H9 (cell line): Measurements from ENCODE around the gene LAMA3. TPM values are rescaled to one million over a fixed set of nuclear protein-coding genes. Genes with fewer than 3 reads are reported as not detected.

Experiments
- DNase-seq: peaks from one replicate; pipeline ENCODE4 v3.0.0-alpha.2; 2017
- H2AFZ ChIP-seq: one replicate; pipeline ENCODE4 v1.6.1; 2013; ENCODE audit warnings: mild to moderate bottlenecking, low read length, control low read depth, moderate library complexity
- H2AK5ac ChIP-seq: 2 replicates; pipeline ENCODE4 v1.6.1; 2013; ENCODE audit warnings: low read length, control low read depth, mixed read lengths; ENCODE audit not compliant: insufficient read length
- H2BK120ac ChIP-seq: one replicate; pipeline ENCODE4 v1.6.1; 2013; ENCODE audit warnings: low read depth, mild to moderate bottlenecking, low read length, control low read depth, inconsistent platforms; ENCODE audit not compliant: poor library complexity, severe bottlenecking
- H2BK12ac ChIP-seq: 2 replicates; pipeline ENCODE4 v1.6.1; 2013; ENCODE audit warnings: low read length, control low read depth, mixed read lengths, low read depth; ENCODE audit not compliant: insufficient read length
- H2BK15ac ChIP-seq: 2 replicates; pipeline ENCODE4 v1.6.1; 2013; ENCODE audit warnings: low read depth, low read length, control low read depth
- H2BK20ac ChIP-seq: one replicate; pipeline ENCODE4 v1.6.1; 2013; ENCODE audit warnings: low read depth, mild to moderate bottlenecking, low read length, control low read depth, inconsistent platforms; ENCODE audit not compliant: poor library complexity, severe bottlenecking
- H2BK5ac ChIP-seq: 2 replicates; pipeline ENCODE4 v1.6.1; 2013; ENCODE audit warnings: low read length, control low read depth, mixed read lengths; ENCODE audit not compliant: insufficient read length
- H3K14ac ChIP-seq: 2 replicates; pipeline ENCODE4 v1.6.1; 2013; ENCODE audit warnings: low read length, control low read depth; ENCODE audit not compliant: insufficient read depth
- H3K18ac ChIP-seq: 2 replicates; pipeline ENCODE4 v1.6.1; 2013; ENCODE audit warnings: low read depth, mild to moderate bottlenecking, mixed read lengths, low read length, control low read depth; ENCODE audit not compliant: insufficient read length
- H3K23ac ChIP-seq: 2 replicates; pipeline ENCODE4 v1.6.1; 2013; ENCODE audit warnings: low read length, control low read depth, mixed read lengths, low read depth; ENCODE audit not compliant: insufficient read length
- H3K23me2 ChIP-seq: 2 replicates; pipeline ENCODE4 v1.6.1; 2013; ENCODE audit warnings: low read depth, mild to moderate bottlenecking, mixed read lengths, low read length, control low read depth; ENCODE audit not compliant: insufficient read length, poor library complexity, severe bottlenecking
- H3K27ac ChIP-seq: 2 replicates; pipeline ENCODE4 v1.5.1; 2013; ENCODE audit warnings: low read length, control low read depth, mixed read lengths, low read depth; ENCODE audit not compliant: insufficient read length
- H3K27me3 ChIP-seq: 2 replicates; pipeline ENCODE4 v1.6.1; 2013; ENCODE audit warnings: low read length, control low read depth, inconsistent platforms; ENCODE audit not compliant: insufficient read depth
- H3K4ac ChIP-seq: 2 replicates; pipeline ENCODE4 v1.6.1; 2013; ENCODE audit warnings: low read depth, mild to moderate bottlenecking, control low read depth, inconsistent platforms, low read length, moderate library complexity
- H3K4me1 ChIP-seq: 2 replicates; pipeline ENCODE4 v1.6.1; 2013; ENCODE audit warnings: low read length, control low read depth, inconsistent platforms; ENCODE audit not compliant: insufficient read depth
- H3K4me2 ChIP-seq: 2 replicates; pipeline ENCODE4 v1.6.1; 2013; ENCODE audit warnings: low read length, control low read depth, mixed read lengths; ENCODE audit not compliant: insufficient read length, insufficient read depth
- H3K56ac ChIP-seq: 2 replicates; pipeline ENCODE4 v1.6.1; 2013; ENCODE audit warnings: low read depth, mild to moderate bottlenecking, mixed read lengths, low read length, control low read depth; ENCODE audit not compliant: insufficient read length
- H3K79me1 ChIP-seq: 2 replicates; pipeline ENCODE4 v1.6.1; 2013; ENCODE audit warnings: low read depth, mild to moderate bottlenecking, moderate library complexity, low read length, control low read depth, inconsistent platforms; ENCODE audit not compliant: insufficient read depth, poor library complexity, severe bottlenecking
- H3K79me2 ChIP-seq: 2 replicates; pipeline ENCODE4 v1.6.1; 2013; ENCODE audit warnings: low read length, control low read depth, inconsistent platforms; ENCODE audit not compliant: insufficient read depth
- H3K9ac ChIP-seq: 2 replicates; pipeline ENCODE4 v1.6.1; 2013; ENCODE audit warnings: low read length, control low read depth, mixed read lengths; ENCODE audit not compliant: insufficient read length; ENCODE audit errors: extremely low read depth
- H3K9me3 ChIP-seq: one replicate; pipeline ENCODE4 v1.6.1; 2013; ENCODE audit warnings: low read depth, low read length, inconsistent platforms; ENCODE audit not compliant: control insufficient read depth
- H3T11ph ChIP-seq: one replicate; pipeline ENCODE4 v1.6.1; 2013; ENCODE audit warnings: mild to moderate bottlenecking, low read length, control low read depth, inconsistent platforms
- H4K20me1 ChIP-seq: one replicate; pipeline ENCODE4 v1.6.1; 2013; ENCODE audit not compliant: control insufficient read depth, insufficient read length, insufficient read depth
- H4K5ac ChIP-seq: 2 replicates; pipeline ENCODE4 v1.6.1; 2013; ENCODE audit warnings: low read depth, mild to moderate bottlenecking, mixed read lengths, low read length, control low read depth; ENCODE audit not compliant: insufficient read length
- H4K8ac ChIP-seq: replicated peaks from 2 replicates; pipeline ENCODE4 v1.6.1; 2013; ENCODE audit warnings: low read length, control low read depth, mixed read lengths, low read depth; ENCODE audit not compliant: insufficient read length
- H4K91ac ChIP-seq: 2 replicates; pipeline ENCODE4 v1.6.1; 2013; ENCODE audit warnings: low read depth, mild to moderate bottlenecking, moderate library complexity, mixed read lengths, low read length, control low read depth; ENCODE audit not compliant: insufficient read length
- H3K27ac Mint-ChIP-seq, 3 experiments: 2 replicates in 2 of 3; 3 replicates in 1 of 3; pipeline ENCODE4 v1.8.0; 2020 to 2021; ENCODE audit warnings: mixed read lengths in 3 of 3, mild to moderate bottlenecking in 1 of 3, moderate library complexity in 1 of 3
- H3K27me3 Mint-ChIP-seq: 2 replicates; pipeline ENCODE4 v1.8.0; 2021; ENCODE audit warnings: low read depth, mild to moderate bottlenecking, moderate library complexity, mixed read lengths
- H3K36me3 Mint-ChIP-seq, 3 experiments: 2 replicates in 2 of 3; 3 replicates in 1 of 3; pipeline ENCODE4 v1.8.0; 2020 to 2021; ENCODE audit warnings: low read depth in 3 of 3, mixed read lengths in 3 of 3; ENCODE audit not compliant: insufficient read depth in 1 of 3
- H3K4me1 Mint-ChIP-seq, 2 experiments: 2 replicates each; pipeline ENCODE4 v1.8.0; 2020; ENCODE audit warnings: mixed read lengths in 2 of 2
- H3K4me3 Mint-ChIP-seq, 2 experiments: 2 replicates in 1 of 2; 3 replicates in 1 of 2; pipeline ENCODE4 v1.8.0; 2020 to 2021; ENCODE audit warnings: mild to moderate bottlenecking in 2 of 2, mixed read lengths in 2 of 2, moderate library complexity in 1 of 2
- H3K9me3 Mint-ChIP-seq, 2 experiments: 2 replicates in 1 of 2; 3 replicates in 1 of 2; pipeline ENCODE4 v1.8.0; 2020; ENCODE audit warnings: mild to moderate bottlenecking in 2 of 2, mixed read lengths in 2 of 2, moderate library complexity in 1 of 2
- CTCF ChIP-seq: fragments of 200-600 bp; sonication (generic); conservative IDR thresholded peaks from 3 replicates; pipeline ENCODE4 v1.8.0; 2021; ENCODE audit warnings: antibody characterized with exemption, mild to moderate bottlenecking
- WGBS: extraction: QIAGEN DNeasy Blood & Tissue Kit; methylation state at CpG from one replicate; pipeline ENCODE4 v1.1.7; 2013; ENCODE audit warnings: missing lambda C conversion rate, low lambda C conversion rate, mixed read lengths; ENCODE audit not compliant: insufficient read length; ENCODE audit errors: extremely low coverage; 5-methylcytosine and 5-hydroxymethylcytosine counted together
- total RNA-seq: library from RNA; stranded (reverse); gene quantifications from 2 replicates; pipeline ENCODE4 v1.2.1, GENCODE V29; 2021

LAMA3 gene
- total RNA-seq, 1 experiment from 2014 or later = 0.33 TPM

GRCh38 chr18:23995180-23995579 is 305.9 kb downstream of the LAMA3 start:
- no peaks in the 10 kb centered on the region for H3K27me3 Mint-ChIP-seq
- H3K27ac Mint-ChIP-seq = peak overlapping the region in 1 of 3 experiments; percentile 28; a peak in 1 of 7 replicates
- no peak overlapping the region for H2BK12ac ChIP-seq

More at GRCh38 chr18:23995180-23995579, 305.9 kb downstream of the LAMA3 start:
- H3K56ac ChIP-seq = no peak overlapping the region
- no peaks in the 10 kb centered on the region for H4K20me1 ChIP-seq
- H3K23ac ChIP-seq = no peak overlapping the region
- no peak overlapping the region for H4K5ac ChIP-seq
- no peak overlapping the region for H2BK15ac ChIP-seq
- no peak overlapping the region for H3K9ac ChIP-seq
- peaks cover 4 to 6% of the 10 kb centered on the region in 2 experiments; a peak in 2 of 4 replicates for H3K4me1 Mint-ChIP-seq
- no peak overlapping the region for H3K4ac ChIP-seq
- no peaks in the 10 kb centered on the region; the same call in 1 of the 2 replicates for H3K4me1 ChIP-seq
- H4K8ac ChIP-seq = no peak overlapping the region
- H3K18ac ChIP-seq = no peak overlapping the region
- H3K79me1 ChIP-seq = no peaks in the 10 kb centered on the region
- no CpG with 5 or more reads among the region's 13 CpGs for WGBS
- no peak overlapping the region for H2AFZ ChIP-seq
- no peak overlapping the region for H3K14ac ChIP-seq
- TF ChIP-seq CTCF = no peak
- H3K9me3 ChIP-seq = no peaks in the 10 kb centered on the region
- no peak overlapping the region for H3K27ac ChIP-seq
- no peaks in the 10 kb centered on the region for H3K9me3 Mint-ChIP-seq
- H3K4me2 ChIP-seq = no peak overlapping the region
- no peaks in the 10 kb centered on the region for H3K27me3 ChIP-seq
- DNase-seq = no peak
- no peak overlapping the region for H2BK5ac ChIP-seq
- no peaks in the 10 kb centered on the region for H3K79me2 ChIP-seq
- no peak overlapping the region for H4K91ac ChIP-seq
- no peak overlapping the region for H2AK5ac ChIP-seq
- no peaks in the 10 kb centered on the region for H3K36me3 Mint-ChIP-seq
- no peak overlapping the region for H2BK20ac ChIP-seq
- H3K23me2 ChIP-seq = no peaks in the 10 kb centered on the region
- no peak overlapping the region for H3T11ph ChIP-seq
- H2BK120ac ChIP-seq = no peak overlapping the region
- no peak overlapping the region for H3K4me3 Mint-ChIP-seq
